Mucosa of rectum (tissue), 2 donors: Measurements from ENCODE around the gene CCDC12.

Experiments
- H3K27ac ChIP-seq, 2 donors: one replicate each; pipeline ENCODE4 v1.7.0; 2013; ENCODE audit warnings: inconsistent platforms in 2 of 2, low read depth in 2 of 2, low read length in 2 of 2
- H3K27me3 ChIP-seq, 2 donors: one replicate each; pipeline ENCODE4 v1.7.0; 2013; ENCODE audit warnings: low read length in 2 of 2; ENCODE audit not compliant: control insufficient read depth in 2 of 2, insufficient read depth in 2 of 2
- H3K36me3 ChIP-seq, 2 donors: one replicate each; pipeline ENCODE4 v1.7.0; 2013; ENCODE audit warnings: low read length in 2 of 2; ENCODE audit not compliant: control insufficient read depth in 2 of 2, insufficient read depth in 2 of 2
- H3K4me1 ChIP-seq, 2 donors: one replicate each; pipeline ENCODE4 v1.7.0; 2013; ENCODE audit warnings: low read length in 2 of 2, mild to moderate bottlenecking in 1 of 2; ENCODE audit not compliant: control insufficient read depth in 2 of 2, insufficient read depth in 2 of 2
- H3K4me3 ChIP-seq, 2 donors: one replicate each; pipeline ENCODE4 v1.7.0; 2013; ENCODE audit warnings: low read length in 2 of 2
- H3K9ac ChIP-seq, 2 donors: one replicate each; pipeline ENCODE4 v1.7.0; 2013; ENCODE audit warnings: low read length in 2 of 2, low read depth in 1 of 2, mild to moderate bottlenecking in 1 of 2
- H3K9me3 ChIP-seq, 2 donors: one replicate each; pipeline ENCODE4 v1.7.0; 2013; ENCODE audit warnings: low read length in 2 of 2; ENCODE audit not compliant: control insufficient read depth in 2 of 2
- donor health status: healthy.
- donor health status: Normal muscosa, but diverticular disease.

CCDC12 gene

DNA sequence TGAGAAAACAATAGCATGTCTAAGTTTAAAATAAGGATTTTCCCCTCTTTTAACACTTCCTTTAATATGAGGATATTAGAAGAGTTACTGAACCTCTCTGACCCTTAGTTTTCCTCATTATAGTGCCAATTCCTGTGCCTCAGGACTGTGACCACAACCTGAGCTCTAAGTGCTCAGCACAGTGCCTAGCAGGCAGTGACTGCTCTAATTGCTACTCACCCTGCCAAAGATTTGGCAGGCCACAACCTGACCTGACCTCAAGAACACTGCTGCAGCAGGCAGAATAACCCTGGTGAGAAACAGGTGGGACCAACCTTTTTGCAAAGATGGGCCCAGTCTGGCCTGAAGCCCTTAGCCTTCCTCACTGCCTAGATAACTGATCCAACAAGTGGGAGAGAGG is 38.6 kb upstream of the CCDC12 start:
- Histone ChIP-seq H3K36me3 (peaks cover 41 to 53% of the 10 kb centered on the region in 2 donors), H3K4me3 (no peak overlapping the region), H3K4me1 (no peaks in the 10 kb centered on the region), H3K27me3 (no peaks in the 10 kb centered on the region), H3K9me3 (no peaks in the 10 kb centered on the region), H3K9ac (no peak overlapping the region), H3K27ac (no peak overlapping the region)

DNA sequence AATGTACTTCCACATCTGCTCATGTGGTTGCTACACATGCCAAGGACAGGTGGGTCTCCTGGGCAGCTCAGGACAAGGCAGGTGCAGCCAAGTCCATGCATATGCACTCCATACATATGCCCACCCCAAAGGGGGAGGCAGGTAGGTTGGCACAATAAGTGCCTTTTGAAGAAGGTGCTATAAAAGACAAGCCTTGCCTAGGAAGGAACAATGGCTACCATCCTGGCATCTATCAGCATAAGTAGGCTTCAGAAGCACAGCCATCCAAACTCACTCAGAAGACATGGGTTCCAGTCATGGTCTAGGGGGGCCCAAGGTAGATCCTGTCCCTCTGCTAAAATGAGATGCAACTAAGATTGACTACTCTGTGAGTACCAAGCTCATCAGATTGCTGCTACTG is 37.5 kb upstream of the CCDC12 start:
- Histone ChIP-seq H3K9ac (no peak overlapping the region), H3K9me3 (no peaks in the 10 kb centered on the region), H3K4me1 (no peaks in the 10 kb centered on the region), H3K36me3 (peaks cover 31 to 42% of the 10 kb centered on the region in 2 donors), H3K4me3 (no peak overlapping the region), H3K27ac (no peak overlapping the region), H3K27me3 (no peaks in the 10 kb centered on the region)

DNA sequence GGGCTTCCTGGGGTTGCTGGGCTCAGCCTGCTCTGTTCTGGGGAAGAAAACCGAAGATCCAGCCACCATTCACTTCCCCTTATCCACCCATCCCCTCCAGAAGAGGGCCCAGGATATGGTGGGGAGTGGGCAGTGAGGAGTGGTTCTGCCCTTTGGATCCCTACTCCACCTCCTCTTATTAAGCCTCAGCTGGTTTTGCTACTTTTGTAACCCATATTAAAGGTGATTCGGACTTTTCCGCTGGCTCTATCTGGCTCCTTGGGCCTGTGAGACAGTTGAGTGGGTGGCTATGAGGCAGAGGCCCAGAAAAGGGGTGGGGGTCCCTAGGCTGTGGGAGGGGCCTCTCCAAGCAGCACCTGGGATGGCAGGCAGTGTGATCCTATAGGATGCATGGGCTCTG is 36.7 kb upstream of the CCDC12 start:
- Histone ChIP-seq H3K4me3 (no peak overlapping the region), H3K4me1 (no peaks in the 10 kb centered on the region), H3K36me3 (peaks cover 24 to 37% of the 10 kb centered on the region in 2 donors), H3K9me3 (no peaks in the 10 kb centered on the region), H3K27me3 (no peaks in the 10 kb centered on the region), H3K9ac (no peak overlapping the region), H3K27ac (no peak overlapping the region)

DNA sequence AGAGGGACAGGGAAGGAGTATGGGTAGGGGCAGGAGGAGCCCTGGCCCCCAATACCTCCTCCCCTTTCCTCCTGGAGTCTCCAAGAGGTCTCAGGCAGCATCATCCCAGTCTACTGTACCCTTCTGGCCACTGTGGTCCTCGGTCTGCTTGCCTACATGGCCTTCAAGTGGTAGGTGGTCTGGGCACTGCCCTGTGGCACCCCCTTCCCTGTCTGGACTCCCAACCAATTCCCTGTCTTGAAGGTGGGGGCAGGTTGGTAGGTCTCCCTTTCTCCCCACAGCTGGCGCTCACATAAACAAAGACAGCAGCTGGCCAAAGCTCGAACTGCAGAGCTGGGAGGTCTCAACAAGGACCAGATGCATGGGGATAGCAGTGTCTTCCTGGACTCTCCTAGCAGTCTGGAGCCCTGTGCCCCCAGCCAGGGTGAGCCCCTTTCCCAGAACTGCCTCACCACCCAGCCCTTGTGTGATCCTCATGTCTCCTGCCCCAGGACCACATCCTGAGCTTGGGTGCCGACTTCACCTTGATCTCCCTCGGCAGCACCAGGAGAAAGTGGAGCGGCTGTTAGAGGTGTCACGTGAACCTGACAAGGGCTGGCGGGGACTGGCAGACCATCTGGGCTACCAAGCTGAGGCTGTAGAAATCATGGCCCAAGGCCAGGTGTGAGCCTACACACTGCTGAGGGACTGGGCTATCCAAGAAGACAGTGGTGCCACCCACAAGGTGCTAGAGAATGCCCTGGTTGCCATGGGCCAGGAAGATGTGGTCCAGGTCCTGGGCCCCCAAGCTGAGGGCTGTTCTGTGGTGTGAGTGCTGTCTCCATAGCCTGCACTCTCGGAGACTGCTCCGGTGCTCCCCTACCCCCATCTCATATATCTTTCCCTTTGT is 36.0 kb upstream of the CCDC12 start:
- H3K27me3 ChIP-seq: no peaks in the 10 kb centered on the region
- H3K4me3 ChIP-seq: no peak overlapping the region
- H3K27ac ChIP-seq: no peak overlapping the region
- peaks cover 18 to 33% of the 10 kb centered on the region in 2 donors for H3K36me3 ChIP-seq
- H3K9ac ChIP-seq: no peak overlapping the region
- no peaks in the 10 kb centered on the region for H3K9me3 ChIP-seq
- H3K4me1 ChIP-seq: no peaks in the 10 kb centered on the region

DNA sequence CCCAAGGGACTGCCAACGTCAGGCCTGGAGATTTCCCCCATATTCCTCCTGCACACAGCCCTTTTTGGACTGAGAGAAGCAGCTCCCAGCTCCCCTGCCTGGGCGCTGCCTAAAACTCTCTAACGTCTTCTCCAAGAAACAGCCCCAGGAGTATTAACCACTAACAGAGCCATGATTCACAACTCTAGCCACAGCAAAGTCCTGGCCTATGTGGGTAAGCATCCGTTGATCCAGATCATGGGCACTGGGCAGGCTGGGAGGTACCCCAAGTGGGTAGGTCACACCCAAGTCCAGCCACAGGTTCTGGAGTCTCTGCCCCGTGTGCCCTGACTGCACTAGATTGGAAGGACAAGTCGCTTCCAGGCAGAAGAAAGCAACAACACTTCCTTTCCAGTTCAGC is 34.8 kb upstream of the CCDC12 start:
- Histone ChIP-seq H3K27ac (no peak overlapping the region), H3K9me3 (no peaks in the 10 kb centered on the region), H3K9ac (no peak overlapping the region), H3K36me3 (peaks cover 19 to 29% of the 10 kb centered on the region in 2 donors), H3K4me3 (no peak overlapping the region), H3K27me3 (no peaks in the 10 kb centered on the region), H3K4me1 (no peaks in the 10 kb centered on the region)

DNA sequence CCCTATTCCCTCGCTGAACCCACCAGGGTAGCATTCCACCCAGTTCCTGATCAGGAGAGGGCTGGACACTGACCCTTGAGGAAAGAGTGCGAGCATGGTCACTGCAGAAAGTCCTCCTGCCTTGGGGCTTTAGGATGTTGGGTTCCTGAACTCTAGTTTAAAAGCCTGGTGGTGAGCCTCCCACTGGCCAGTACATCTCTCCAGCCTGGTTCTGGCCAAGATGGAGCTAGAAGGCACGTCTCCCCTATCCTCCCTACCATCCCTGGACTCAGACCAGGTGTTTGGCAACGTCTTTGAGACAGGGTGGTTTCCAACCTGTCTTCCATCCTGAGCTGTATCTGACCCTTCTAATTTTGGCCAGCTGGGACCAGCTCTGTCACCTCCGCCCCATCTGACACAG is 34.4 kb upstream of the CCDC12 start:
- Histone ChIP-seq H3K4me1 (no peaks in the 10 kb centered on the region), H3K9me3 (no peaks in the 10 kb centered on the region), H3K9ac (no peak overlapping the region), H3K27ac (no peak overlapping the region), H3K36me3 (peaks cover 20 to 33% of the 10 kb centered on the region in 2 donors), H3K4me3 (no peak overlapping the region), H3K27me3 (no peaks in the 10 kb centered on the region)

DNA sequence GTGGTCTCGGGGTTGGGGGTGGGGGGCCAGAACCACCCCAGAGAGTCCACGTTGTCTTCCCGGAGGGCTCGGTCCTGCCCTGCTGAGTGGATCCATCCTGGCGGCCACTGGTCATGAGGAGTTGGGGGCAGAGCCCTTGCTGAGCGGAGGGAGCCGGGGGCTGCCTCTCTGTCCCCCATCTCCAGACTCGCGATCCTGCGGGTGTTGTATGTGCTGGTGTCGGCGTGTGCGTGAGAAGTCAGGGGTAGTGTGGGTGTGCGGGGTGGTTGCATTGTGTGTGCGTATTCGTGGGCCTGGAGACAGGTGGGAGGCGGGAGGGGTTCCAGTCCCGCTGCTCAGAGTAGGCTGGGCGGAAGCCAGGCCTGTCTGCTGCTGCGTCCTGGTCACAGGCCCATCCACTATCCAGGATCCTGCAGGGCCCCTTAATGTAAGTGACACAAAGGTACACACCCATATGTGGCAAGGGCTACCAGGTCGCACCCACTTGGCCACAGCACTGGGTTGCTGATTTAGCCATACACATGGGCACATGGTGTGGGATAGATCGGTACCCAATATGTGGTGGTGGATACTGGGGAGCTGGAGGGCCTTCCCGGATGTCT is 33.7 kb upstream of the CCDC12 start:
- Histone ChIP-seq H3K27me3 (no peaks in the 10 kb centered on the region), H3K4me1 (no peaks in the 10 kb centered on the region), H3K27ac (peak overlapping the region in 1 of 2 donors; percentile 72), H3K4me3 (no peak overlapping the region), H3K9me3 (no peaks in the 10 kb centered on the region), H3K9ac (peak overlapping the region in 1 of 2 donors; percentile 75), H3K36me3 (peaks cover 25 to 35% of the 10 kb centered on the region in 2 donors)

DNA sequence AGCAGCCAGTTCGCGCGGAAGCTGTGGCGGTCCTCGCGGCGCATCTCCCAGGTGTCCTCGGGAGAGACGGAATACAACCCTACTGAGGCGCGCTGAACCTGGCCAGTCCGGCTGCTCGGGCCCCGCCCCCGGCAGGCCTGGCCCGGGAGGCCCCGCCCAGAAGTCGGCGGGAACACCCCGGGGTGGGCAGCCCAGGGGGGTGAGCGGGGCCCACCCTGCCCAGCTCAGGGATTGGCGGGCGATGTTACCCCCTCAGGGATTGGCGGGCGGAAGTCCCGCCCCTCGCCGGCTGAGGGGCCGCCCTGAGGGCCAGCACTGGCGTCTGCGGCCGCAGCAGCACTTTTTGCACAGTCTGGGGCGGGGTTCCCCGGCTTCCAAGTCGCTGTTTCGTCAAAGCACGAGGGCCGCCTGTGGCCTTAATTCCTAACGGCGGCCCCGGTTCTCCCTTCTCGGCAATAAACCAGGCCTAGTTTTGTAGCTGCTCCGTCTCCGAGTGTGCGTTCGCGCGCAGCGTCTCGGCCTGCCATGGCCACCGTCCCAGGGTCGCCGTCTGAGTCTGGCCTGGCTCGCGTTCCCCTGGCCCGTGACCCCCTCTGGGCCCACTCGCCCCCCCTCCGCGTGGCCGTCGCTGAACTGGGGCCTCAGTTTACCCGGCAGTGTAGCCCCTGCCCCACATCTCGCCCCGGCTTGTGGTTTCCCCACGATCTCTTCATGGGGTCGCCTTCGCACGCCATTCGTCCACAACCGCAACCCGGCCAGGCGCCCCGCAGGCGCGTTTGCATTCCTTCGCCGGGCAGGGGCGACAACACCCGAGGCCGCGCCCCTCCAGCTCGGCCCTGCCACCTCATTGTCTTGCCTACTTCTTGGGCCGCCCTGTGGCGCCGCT is 32.9 kb upstream of the CCDC12 start:
- Histone ChIP-seq H3K27ac (peak overlapping the region; percentile 57 to 72), H3K9me3 (no peaks in the 10 kb centered on the region), H3K4me1 (no peaks in the 10 kb centered on the region), H3K36me3 (peaks cover 32 to 39% of the 10 kb centered on the region in 2 donors), H3K27me3 (no peaks in the 10 kb centered on the region), H3K4me3 (peak overlapping the region; percentile 73 to 74), H3K9ac (peak overlapping the region; percentile 60 to 75)

DNA sequence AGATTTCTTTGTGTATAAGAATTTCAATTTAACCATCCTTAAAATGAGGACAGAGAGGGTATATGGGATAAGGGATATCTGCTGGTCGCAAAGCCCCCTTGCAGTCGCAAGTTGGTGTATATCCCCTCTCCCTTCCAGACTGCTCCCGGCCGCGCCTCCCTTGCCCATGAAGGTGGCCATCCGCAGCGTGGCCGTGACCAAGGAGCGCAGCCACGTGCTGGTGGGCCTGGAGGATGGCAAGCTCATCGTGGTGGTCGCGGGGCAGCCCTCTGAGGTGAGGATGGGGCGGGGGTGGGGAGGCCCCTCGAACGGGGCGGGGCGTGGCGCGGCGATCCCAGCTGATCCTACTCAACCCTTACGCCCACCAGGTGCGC is 32.3 kb upstream of the CCDC12 start:
- Histone ChIP-seq H3K4me1 (no peaks in the 10 kb centered on the region), H3K27ac (no peak overlapping the region), H3K9ac (no peak overlapping the region), H3K36me3 (peaks cover 31 to 39% of the 10 kb centered on the region in 2 donors), H3K27me3 (no peaks in the 10 kb centered on the region), H3K9me3 (no peaks in the 10 kb centered on the region), H3K4me3 (peak overlapping the region; percentile 38 to 74)
